Measurements from ENCODE around the gene KATNB1. TPM values are rescaled to one million over a fixed set of nuclear protein-coding genes. Genes with fewer than 3 reads are reported as not detected.
A peak's percentile ranks its signal among the peaks of the same experiment; 100 is the strongest.
"Not testable (repeated sequence)": the region's sequence is repeated elsewhere in the genome, so short reads cannot be mapped to it uniquely, and the experiment has no call there.

The KATNB1 gene
- total RNA-seq, 3 donors from 2014 or later (not counting 1 experiment from before 2014, with no cell fraction given): 23.6 to 34.3 (median 29.7) TPM

- no peaks in the 10 kb centered on the region for H3K27me3 Mint-ChIP-seq (ENCODE audit: low read depth in 2 of 2)
- Histone ChIP-seq H3K27ac (ENCODE audit: low read length) (no peak overlapping the region), H3K36me3 (ENCODE audit: control insufficient read depth, insufficient read depth, low read length) (peaks cover 4% of the 10 kb centered on the region), H3K4me1 (ENCODE audit: control insufficient read depth, insufficient read depth, low read length) (no peaks in the 10 kb centered on the region), H3K4me3 (ENCODE audit: low read length) (no peak overlapping the region), H3K9me3 (ENCODE audit: control insufficient read depth, insufficient read depth, low read length) (no peaks in the 10 kb centered on the region), H3K27me3 (ENCODE audit: control insufficient read depth, insufficient read depth, low read length) (no peaks in the 10 kb centered on the region)
- no peak for TF ChIP-seq CTCF (IDR thresholded peaks at IDR 0.05)
- 92% methylated on average over 12 of the region's 12 CpGs for WGBS (ENCODE audit: insufficient coverage)
- DNase-seq (no peak), ATAC-seq (no peak)
- no peaks in the 10 kb centered on the region for H3K36me3 Mint-ChIP-seq
- H3K27ac Mint-ChIP-seq: peak overlapping the region in 1 of 2 donors; percentile 24
- no peaks in the 10 kb centered on the region for H3K4me1 Mint-ChIP-seq
- no peak overlapping the region for H3K4me3 Mint-ChIP-seq
- H3K9me3 Mint-ChIP-seq: no peaks in the 10 kb centered on the region
- intact Hi-C loops (cut with micrococcal nuclease): no loop called here
Observed at GRCh38 chr16:57774705-57775285, 39.2 kb downstream of the KATNB1 start.

- Histone ChIP-seq H3K27ac (ENCODE audit: low read length) (no peak overlapping the region), H3K9me3 (ENCODE audit: control insufficient read depth, insufficient read depth, low read length) (no peaks in the 10 kb centered on the region), H3K27me3 (ENCODE audit: control insufficient read depth, insufficient read depth, low read length) (no peaks in the 10 kb centered on the region), H3K4me1 (ENCODE audit: control insufficient read depth, insufficient read depth, low read length) (no peaks in the 10 kb centered on the region), H3K36me3 (ENCODE audit: control insufficient read depth, insufficient read depth, low read length) (peaks cover 4% of the 10 kb centered on the region), H3K4me3 (ENCODE audit: low read length) (no peak overlapping the region)
- DNase-seq (no peak), ATAC-seq (no peak)
- intact Hi-C loops (cut with micrococcal nuclease): no loop called here
- Mint-ChIP-seq H3K27me3 (ENCODE audit: low read depth in 2 of 2) (no peaks in the 10 kb centered on the region), H3K9me3 (no peaks in the 10 kb centered on the region), H3K4me1 (no peaks in the 10 kb centered on the region), H3K4me3 (no peak overlapping the region), H3K27ac (no peak overlapping the region), H3K36me3 (no peaks in the 10 kb centered on the region)
- 85% methylated on average over 23 of the region's 23 CpGs for WGBS (ENCODE audit: insufficient coverage)
- no peak for TF ChIP-seq CTCF (IDR thresholded peaks at IDR 0.05)
Observed at GRCh38 chr16:57775661-57776469, 40.3 kb downstream of the KATNB1 start.

- H3K9me3 ChIP-seq (ENCODE audit: control insufficient read depth, insufficient read depth, low read length): no peaks in the 10 kb centered on the region
- H3K27ac Mint-ChIP-seq: no peak overlapping the region
- no peaks in the 10 kb centered on the region for H3K4me1 ChIP-seq (ENCODE audit: control insufficient read depth, insufficient read depth, low read length)
- no peaks in the 10 kb centered on the region for H3K4me1 Mint-ChIP-seq
- no peaks in the 10 kb centered on the region for H3K36me3 ChIP-seq (ENCODE audit: control insufficient read depth, insufficient read depth, low read length)
- no peak for TF ChIP-seq CTCF (IDR thresholded peaks at IDR 0.05)
- no peaks in the 10 kb centered on the region for H3K27me3 ChIP-seq (ENCODE audit: control insufficient read depth, insufficient read depth, low read length)
- intact Hi-C loops (cut with micrococcal nuclease): no loop called here
- no peaks in the 10 kb centered on the region for H3K9me3 Mint-ChIP-seq
- H3K27me3 Mint-ChIP-seq (ENCODE audit: low read depth in 2 of 2): no peaks in the 10 kb centered on the region
- H3K4me3 ChIP-seq (ENCODE audit: low read length): no peak overlapping the region
- H3K27ac ChIP-seq (ENCODE audit: low read length): no peak overlapping the region
- DNase-seq (no peak), ATAC-seq (no peak)
- H3K36me3 Mint-ChIP-seq: no peaks in the 10 kb centered on the region
- 94% methylated on average over 3 of the region's 5 CpGs for WGBS (ENCODE audit: insufficient coverage)
- H3K4me3 Mint-ChIP-seq: no peak overlapping the region
Observed at GRCh38 chr16:57778658-57779057, 43.1 kb downstream of the KATNB1 start.

- DNase-seq: not testable (repeated sequence)
Observed at GRCh38 chr16:57779836-57780235, 44.3 kb downstream of the KATNB1 start.

More at GRCh38 chr16:57779836-57780235, 44.3 kb downstream of the KATNB1 start:
- H3K27ac ChIP-seq (ENCODE audit: low read length); H3K27ac Mint-ChIP-seq; H3K9me3 Mint-ChIP-seq; H3K9me3 ChIP-seq (ENCODE audit: control insufficient read depth, insufficient read depth, low read length); H3K36me3 ChIP-seq (ENCODE audit: control insufficient read depth, insufficient read depth, low read length); H3K27me3 Mint-ChIP-seq (ENCODE audit: low read depth in 2 of 2); H3K27me3 ChIP-seq (ENCODE audit: control insufficient read depth, insufficient read depth, low read length); H3K36me3 Mint-ChIP-seq; intact Hi-C loops (cut with micrococcal nuclease); H3K4me3 Mint-ChIP-seq; H3K4me3 ChIP-seq (ENCODE audit: low read length); H3K4me1 ChIP-seq (ENCODE audit: control insufficient read depth, insufficient read depth, low read length); H3K4me1 Mint-ChIP-seq; ATAC-seq: not testable (repeated sequence)
- WGBS (ENCODE audit: insufficient coverage): 85% methylated on average over 5 of the region's 5 CpGs
